ENCODE data around the gene ASRGL1.
"Not testable (repeated sequence)": the region's sequence is repeated elsewhere in the genome, so short reads cannot be mapped to it uniquely, and the experiment has no call there.

ASRGL1 gene

GRCh38 chr11:62352355-62353336, 15.4 kb downstream of the ASRGL1 start:
- no peak for DNase-seq (ENCODE audit: low read depth, low spot score)

- DNase-seq (ENCODE audit: low read depth, low spot score) = no peak
These were observed 16.6 kb downstream of the ASRGL1 start for GRCh38 chr11:62353841-62354240.

GRCh38 chr11:62358273-62358672, 21.0 kb downstream of the ASRGL1 start:
- no peak for DNase-seq (ENCODE audit: low read depth, low spot score)

GRCh38 chr11:62359475-62359874, 22.2 kb downstream of the ASRGL1 start:
- DNase-seq (ENCODE audit: low read depth, low spot score) = no peak

- no peak for DNase-seq (ENCODE audit: low read depth, low spot score)
These were observed 23.4 kb downstream of the ASRGL1 start for GRCh38 chr11:62360685-62361084.

GRCh38 chr11:62368861-62369477, 31.7 kb downstream of the ASRGL1 start:
- DNase-seq (ENCODE audit: low read depth, low spot score) = not testable (repeated sequence)

- no peak for DNase-seq (ENCODE audit: low read depth, low spot score)
These were observed 33.6 kb downstream of the ASRGL1 start for GRCh38 chr11:62370743-62371440.

- no peak for DNase-seq (ENCODE audit: low read depth, low spot score)
These were observed 35.6 kb downstream of the ASRGL1 start for GRCh38 chr11:62372871-62373270.

GRCh38 chr11:62373464-62374119, 36.3 kb downstream of the ASRGL1 start:
- no peak for DNase-seq (ENCODE audit: low read depth, low spot score)

GRCh38 chr11:62374801-62375200, 37.6 kb downstream of the ASRGL1 start:
- no peak for DNase-seq (ENCODE audit: low read depth, low spot score)

- DNase-seq (ENCODE audit: low read depth, low spot score) = peak; percentile 62
These were observed 41.3 kb downstream of the ASRGL1 start for GRCh38 chr11:62378459-62379063.

- DNase-seq (ENCODE audit: low read depth, low spot score) = not testable (repeated sequence)
These were observed 42.3 kb downstream of the ASRGL1 start for GRCh38 chr11:62379586-62379985.

GRCh38 chr11:62380821-62381245, 43.6 kb downstream of the ASRGL1 start:
- DNase-seq (ENCODE audit: low read depth, low spot score) = peak; percentile 78

GRCh38 chr11:62383822-62384221, 46.6 kb downstream of the ASRGL1 start:
- DNase-seq (ENCODE audit: low read depth, low spot score) = no peak

- DNase-seq (ENCODE audit: low read depth, low spot score) = not testable (repeated sequence)
These were observed 48.8 kb downstream of the ASRGL1 start for GRCh38 chr11:62386083-62386482.

- DNase-seq (ENCODE audit: low read depth, low spot score) = no peak
These were observed 50.1 kb downstream of the ASRGL1 start for GRCh38 chr11:62387381-62387780.

GRCh38 chr11:62388999-62389398, 51.8 kb downstream of the ASRGL1 start:
- DNase-seq (ENCODE audit: low read depth, low spot score) = no peak

GRCh38 chr11:62390237-62390636, 53.0 kb downstream of the ASRGL1 start:
- no peak for DNase-seq (ENCODE audit: low read depth, low spot score)

- DNase-seq (ENCODE audit: low read depth, low spot score) = no peak
These were observed 53.5 kb downstream of the ASRGL1 start for GRCh38 chr11:62390722-62391121.

GRCh38 chr11:62391642-62392425, 54.6 kb downstream of the ASRGL1 start:
- no peak for DNase-seq (ENCODE audit: low read depth, low spot score)
